A549 (cell line): ENCODE data around the gene GSTCD. TPM values are rescaled to one million over a fixed set of nuclear protein-coding genes. Genes with fewer than 3 reads are reported as not detected.

Source experiments
- ATAC-seq, 2 experiments: fragments of 200-7000 bp in 1 of 2; fragments of >200 bp in 1 of 2; cut with Nextera tagmentation in 1 of 2; cut with Tn5 transposase in 1 of 2; 3 replicates each; pipeline versions ENCODE4 v1.8.0 to v1.9.1; 2018 to 2020; ENCODE audit warnings: mild to moderate bottlenecking in 1 of 2, moderate library complexity in 1 of 2
- CTCF ChIA-PET: fragments of 300-600 bp; sonication (Branson Sonifier 250); formaldehyde crosslinking; extraction: SDS; loops from one replicate; lab custom pipeline; 2021; ENCODE audit warnings: antibody characterized with exemption, inconsistent platforms; lab: Yijun Ruan, JAX
- POLR2A ChIA-PET: fragments of 350-600 bp; formaldehyde crosslinking; extraction: SDS; loops from one replicate; lab custom pipeline; 2021; ENCODE audit warnings: antibody characterized with exemption, inconsistent platforms; lab: Yijun Ruan, JAX
- DNase-seq, 2 experiments: peaks; one replicate each; pipeline versions ENCODE4 v3.0.0 to v3.0.0-alpha.2; 2011 to 2016; ENCODE audit warnings: low read depth in 1 of 2, low spot score in 1 of 2
- FAIRE-seq: peaks from 2 replicates; lab custom pipeline; 2011; peaks lifted over from hg19 to GRCh38; lab: Jason Lieb, UNC
- H3K27ac ChIP-seq, 2 experiments: fragments of >200 bp; sonication (Bioruptor Twin); formaldehyde crosslinking; 3 replicates each; pipeline ENCODE4 v1.5.1; 2016 to 2017
- H3K4me1 ChIP-seq: fragments of >200 bp; sonication (Bioruptor Twin); formaldehyde crosslinking; 3 replicates; pipeline ENCODE4 v1.6.1; 2016
- H3K4me2 ChIP-seq: fragments of >200 bp; sonication (Bioruptor Twin); formaldehyde crosslinking; 3 replicates; pipeline ENCODE4 v1.6.1; 2016
- H3K4me3 ChIP-seq: fragments of >200 bp; sonication (Bioruptor Twin); formaldehyde crosslinking; 3 replicates; pipeline ENCODE4 v1.5.1; 2016
- H3K9me3 ChIP-seq: fragments of >200 bp; sonication (Bioruptor Twin); formaldehyde crosslinking; 3 replicates; pipeline ENCODE4 v1.6.1; 2016
- CEBPB ChIP-seq, 2 experiments: fragments of >200 bp in 1 of 2; sonication (Bioruptor Twin) in 1 of 2; formaldehyde crosslinking in 1 of 2; IDR thresholded peaks; 2 replicates each; pipeline ENCODE4 v1.6.1; 2012 to 2016
- CHD2 ChIP-seq: fragments of 150-350 bp; IDR thresholded peaks from 2 replicates; pipeline ENCODE4 v1.6.1; 2014; ENCODE audit warnings: low read length; ENCODE audit not compliant: partially characterized antibody
- CHD4 ChIP-seq: fragments of 200-600 bp; sonication (generic); IDR thresholded peaks from 2 replicates; pipeline ENCODE4 v1.6.1; 2016; ENCODE audit warnings: antibody characterized with exemption, mild to moderate bottlenecking, borderline replicate concordance
- EHF ChIP-seq: fragments of 250-450 bp; sonication (Bioruptor Pico); IDR thresholded peaks from 2 replicates; pipeline ENCODE4 v1.5.0; 2020; ENCODE audit warnings: mild to moderate bottlenecking
- EHMT2 ChIP-seq: fragments of 200-600 bp; sonication (generic); IDR thresholded peaks from 2 replicates; pipeline ENCODE4 v1.6.1; 2016; ENCODE audit warnings: antibody characterized with exemption, low read depth, mild to moderate bottlenecking, moderate library complexity
- GATA3 ChIP-seq: IDR thresholded peaks from 2 replicates; pipeline ENCODE4 v1.6.1; 2012; ENCODE audit warnings: borderline replicate concordance
- HDAC2 ChIP-seq: fragments of 200-600 bp; sonication (generic); IDR thresholded peaks from 2 replicates; pipeline ENCODE4 v1.6.1; 2016
- HEYL ChIP-seq: fragments of 250-450 bp; sonication (Bioruptor Pico); IDR thresholded peaks from 2 replicates; pipeline ENCODE4 v1.8.0; 2021; ENCODE audit warnings: mild to moderate bottlenecking, moderate library complexity
- HOXB5 ChIP-seq: fragments of 250-450 bp; sonication (Bioruptor Pico); IDR thresholded peaks from 2 replicates; pipeline ENCODE4 v1.5.0; 2020; ENCODE audit warnings: mild to moderate bottlenecking, moderate library complexity
- JUN ChIP-seq, 2 experiments: fragments of >200 bp; sonication (Bioruptor Twin); formaldehyde crosslinking; IDR thresholded peaks; 2 replicates in 1 of 2; 3 replicates in 1 of 2; pipeline ENCODE4 v1.6.1; 2016 to 2017
- JUNB ChIP-seq: fragments of >200 bp; sonication (Bioruptor Twin); formaldehyde crosslinking; IDR thresholded peaks from 2 replicates; pipeline ENCODE4 v1.6.1; 2016
- KDM1A ChIP-seq: fragments of 200-600 bp; sonication (generic); IDR thresholded peaks from 2 replicates; pipeline ENCODE4 v1.6.1; 2016; ENCODE audit warnings: low read depth, mild to moderate bottlenecking
- KDM5A ChIP-seq: fragments of 200-600 bp; sonication (generic); IDR thresholded peaks from 2 replicates; pipeline ENCODE4 v1.6.1; 2016; ENCODE audit warnings: antibody characterized with exemption, mild to moderate bottlenecking
- MAFK ChIP-seq: fragments of 450-650 bp; IDR thresholded peaks from 2 replicates; pipeline ENCODE4 v1.6.1; 2014; ENCODE audit not compliant: partially characterized antibody
- MAZ ChIP-seq: fragments of 150-350 bp; IDR thresholded peaks from 2 replicates; pipeline ENCODE4 v1.6.1; 2014; ENCODE audit warnings: antibody characterized with exemption, low read depth, low read length, borderline replicate concordance
- MYC ChIP-seq: IDR thresholded peaks from 2 replicates; pipeline ENCODE4 v1.6.1; 2012; ENCODE audit warnings: mild to moderate bottlenecking, inconsistent platforms, low read length, improper control_type of control experiment, borderline replicate concordance
- NR3C1 ChIP-seq: fragments of >200 bp; sonication (Bioruptor Twin); formaldehyde crosslinking; IDR thresholded peaks from 3 replicates; pipeline ENCODE4 v1.6.1; 2017
- PHF8 ChIP-seq: fragments of 200-600 bp; sonication (generic); IDR thresholded peaks from 2 replicates; pipeline ENCODE4 v1.6.1; 2016; ENCODE audit warnings: low read depth, mild to moderate bottlenecking, antibody characterized with exemption, moderate library complexity, borderline replicate concordance
- POLR2A ChIP-seq: IDR thresholded peaks from 2 replicates; pipeline ENCODE4 v1.6.1; 2012; ENCODE audit warnings: mild to moderate bottlenecking, low read length
- RNF2 ChIP-seq: fragments of 200-600 bp; sonication (generic); IDR thresholded peaks from 2 replicates; pipeline ENCODE4 v1.6.1; 2016; ENCODE audit warnings: low read depth, mild to moderate bottlenecking, antibody characterized with exemption, moderate library complexity, borderline replicate concordance
- TFCP2L1 ChIP-seq: fragments of 250-450 bp; sonication (Bioruptor Pico); IDR thresholded peaks from 2 replicates; pipeline ENCODE4 v1.5.0; 2021; ENCODE audit warnings: mild to moderate bottlenecking
- ZC3H11A ChIP-seq: fragments of 450-650 bp; IDR thresholded peaks from 2 replicates; pipeline ENCODE4 v1.6.1; 2014; ENCODE audit warnings: antibody characterized with exemption, mild to moderate bottlenecking
- ZSCAN20 ChIP-seq: fragments of 250-450 bp; sonication (Bioruptor Pico); IDR thresholded peaks from 2 replicates; pipeline ENCODE4 v1.8.0; 2022; ENCODE audit warnings: mild to moderate bottlenecking, moderate library complexity
- WGBS: methylation state at CpG from one replicate; pipeline ENCODE4 v1.1.6; 2017; ENCODE audit errors: missing lambda C conversion rate; 5-methylcytosine and 5-hydroxymethylcytosine counted together
- polyA minus RNA-seq: library from RNA; depleted of rRNA, polyadenylated mRNA; stranded (reverse); fragments of >200 nt; gene quantifications from 2 replicates; pipeline ENCODE4 v1.2.3, GENCODE V29; 2011; rRNA and poly(A)+ RNA removed
- polyA plus RNA-seq, 4 experiments: library from polyadenylated mRNA; depleted of rRNA in 3 of 4; stranded (reverse); fragments of >200 nt; fragmentation: RNase III in 1 of 4; extraction: RNeasy Plus Mini Kit Qiagen cat#74134 plus additional on column Dnase treatment in 1 of 4; gene quantifications; 2 replicates in 3 of 4; 3 replicates in 1 of 4; pipeline ENCODE4 v1.2.3, GENCODE V29; 2011 to 2017
- TF ChIP-seq, protein P1 (sequence below): IDR thresholded peaks from 2 replicates; pipeline ENCODE4 v1.6.1; 2012
- TF ChIP-seq, protein P2 (sequence below): fragments of >200 bp; sonication (Bioruptor Twin); formaldehyde crosslinking; IDR thresholded peaks from 3 replicates; pipeline ENCODE4 v1.6.1; 2016
- TF ChIP-seq, protein P3 (sequence below): IDR thresholded peaks from 2 replicates; pipeline ENCODE4 v1.6.1; 2012; ENCODE audit warnings: low read depth, borderline replicate concordance
- TF ChIP-seq, protein P4 (sequence below): IDR thresholded peaks from 2 replicates; pipeline ENCODE4 v1.6.1; 2012
- TF ChIP-seq, protein P5 (sequence below): fragments of >200 bp; sonication (Bioruptor Twin); formaldehyde crosslinking; IDR thresholded peaks from 3 replicates; pipeline ENCODE4 v1.5.1; 2016
- TF ChIP-seq, protein P6 (sequence below): fragments of 150-350 bp; IDR thresholded peaks from 2 replicates; pipeline ENCODE4 v1.6.1; 2014; ENCODE audit warnings: low read depth, mild to moderate bottlenecking, low read length

Gene GSTCD, protein sequence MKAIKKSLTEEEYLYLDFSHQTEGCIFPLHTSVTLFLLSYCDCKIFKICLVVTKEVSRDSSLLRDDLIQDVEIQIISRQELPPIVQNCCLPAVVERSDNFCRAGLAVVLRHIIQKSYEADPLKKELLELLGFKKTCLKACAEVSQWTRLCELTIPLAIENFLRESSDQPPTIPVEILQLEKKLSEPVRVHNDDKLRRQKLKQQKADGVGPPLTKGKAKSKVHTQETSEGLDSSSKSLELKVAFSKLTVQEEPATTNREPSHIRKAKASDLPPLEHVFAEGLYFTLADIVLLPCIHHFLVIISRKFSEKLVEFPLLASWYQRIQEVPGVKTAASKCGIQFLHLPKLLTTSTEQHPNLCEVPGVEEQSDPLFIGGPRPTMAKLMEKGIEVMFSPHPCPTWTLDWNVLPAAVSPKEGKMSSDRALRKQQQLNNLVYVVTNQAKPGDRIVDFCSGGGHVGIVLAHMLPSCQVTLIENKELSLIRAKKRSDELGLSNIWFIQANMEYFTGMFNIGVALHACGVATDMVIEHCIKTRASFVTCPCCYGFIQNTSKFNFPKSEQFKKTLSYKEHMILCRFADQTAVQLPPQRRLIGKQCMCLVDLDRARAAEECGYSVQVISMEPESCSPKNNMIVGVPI
- polyA plus RNA-seq (2011; rRNA removed) = 22.9 and 28.7 TPM in 2 replicates
- polyA plus RNA-seq (2012; cell fraction: cytosol; rRNA removed) = 4.3 and 5.4 TPM in 2 replicates
- polyA plus RNA-seq (2012; cell fraction: nucleus; rRNA removed) = 2.3 and 2.8 TPM in 2 replicates
- polyA plus RNA-seq (2017; fragmentation: RNase III; extraction: RNeasy Plus Mini Kit Qiagen cat#74134 plus additional on column Dnase treatment) = 9.0 to 10.0 TPM (median 9.1 TPM) in 3 replicates
- polyA minus RNA-seq = 10.7 and 11.5 TPM in 2 replicates

DNA sequence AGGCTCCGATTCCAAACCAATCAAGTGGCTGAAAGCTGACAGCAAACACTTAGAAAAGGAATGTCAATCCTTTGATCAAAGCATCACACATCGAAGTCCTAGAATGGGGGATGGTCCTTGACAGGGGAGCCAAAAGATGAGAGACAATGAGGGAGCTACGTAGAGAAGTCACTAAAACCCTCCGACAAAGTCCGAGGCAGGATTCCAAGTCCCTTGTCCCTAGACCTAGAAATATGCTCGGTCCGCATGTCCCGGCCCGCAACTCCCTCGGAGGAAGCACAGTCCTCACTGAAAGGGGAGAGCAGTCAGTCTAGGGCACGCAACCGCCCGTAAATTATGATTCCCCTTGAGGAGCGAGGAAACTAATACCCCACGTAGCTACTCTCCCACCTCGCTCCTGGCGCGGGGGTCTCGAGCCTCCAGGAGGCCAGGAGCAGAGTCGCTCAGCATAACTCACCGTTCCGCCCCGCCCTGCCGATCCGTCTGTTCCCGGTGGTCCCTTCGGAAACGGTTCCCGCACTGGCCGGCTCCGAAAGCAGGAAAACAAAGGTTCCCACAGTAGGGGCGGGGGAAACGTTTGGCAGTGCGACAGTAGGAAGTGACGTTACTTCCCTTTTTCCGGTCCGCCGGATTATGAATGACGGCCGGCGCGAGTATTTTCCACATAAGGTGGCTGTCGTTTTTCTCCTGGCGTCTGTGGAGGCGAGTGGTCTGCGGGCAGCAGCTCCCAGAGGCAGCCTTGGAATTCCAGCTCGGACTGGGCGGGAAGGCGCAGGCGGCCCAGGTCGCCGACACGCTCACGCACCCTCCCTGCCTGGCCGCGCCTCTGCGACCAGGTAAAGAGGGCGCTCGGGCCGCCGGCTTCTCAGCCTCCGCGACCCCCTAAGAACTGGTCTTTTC is at the start of gene GSTCD, which contains the start of gene INTS12:
GSTCD (plus strand) TSS at position 604 of the 900 bp plus-strand sequence. CDS start 8,830 bp downstream, outside the sequence.
INTS12 (minus strand) TSS at position 509 of the 900 bp plus-strand sequence. CDS start 8,684 bp downstream, outside the sequence.
- ATAC-seq (peak; percentile 96), DNase-seq (peak; percentile 63 to 92), FAIRE-seq (no peak)
- TF ChIP-seq, protein P1, sequence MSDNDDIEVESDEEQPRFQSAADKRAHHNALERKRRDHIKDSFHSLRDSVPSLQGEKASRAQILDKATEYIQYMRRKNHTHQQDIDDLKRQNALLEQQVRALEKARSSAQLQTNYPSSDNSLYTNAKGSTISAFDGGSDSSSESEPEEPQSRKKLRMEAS = peak; percentile 86
- TF ChIP-seq KDM1A (no peak), KDM5A (peak; percentile 70; the same call in 1 of the 2 replicates), POLR2A (peak; percentile 71), ZC3H11A (no peak), EHMT2 (no peak), ZSCAN20 (CRISPR knock-in tag) (no peak), MYC (peak; percentile 76; the same call in 1 of the 2 replicates), MAZ (peak; percentile 90; the same call in 1 of the 2 replicates), RNF2 (no peak), MAFK (no peak), CHD2 (peak; percentile 42), HOXB5 (CRISPR knock-in tag) (no peak), HEYL (CRISPR knock-in tag) (no peak), HDAC2 (no peak), PHF8 (peak; percentile 53), CHD4 (no peak), EHF (peak; percentile 13; the same call in 1 of the 2 replicates), GATA3 (no peak; the same call in 1 of the 2 replicates), NR3C1 (no peak), JUN (IDR thresholded peaks at IDR 0.05) (peak; percentile 72 to 83; a peak in 4 of 5 replicates), JUNB (no peak), CEBPB (IDR thresholded peaks at IDR 0.05) (0 out of 4 replicates have a peak, but pooled peaks of 1 of the 2 experiments have one; percentile 19), TFCP2L1 (CRISPR knock-in tag) (no peak)
- TF ChIP-seq, protein P2, sequence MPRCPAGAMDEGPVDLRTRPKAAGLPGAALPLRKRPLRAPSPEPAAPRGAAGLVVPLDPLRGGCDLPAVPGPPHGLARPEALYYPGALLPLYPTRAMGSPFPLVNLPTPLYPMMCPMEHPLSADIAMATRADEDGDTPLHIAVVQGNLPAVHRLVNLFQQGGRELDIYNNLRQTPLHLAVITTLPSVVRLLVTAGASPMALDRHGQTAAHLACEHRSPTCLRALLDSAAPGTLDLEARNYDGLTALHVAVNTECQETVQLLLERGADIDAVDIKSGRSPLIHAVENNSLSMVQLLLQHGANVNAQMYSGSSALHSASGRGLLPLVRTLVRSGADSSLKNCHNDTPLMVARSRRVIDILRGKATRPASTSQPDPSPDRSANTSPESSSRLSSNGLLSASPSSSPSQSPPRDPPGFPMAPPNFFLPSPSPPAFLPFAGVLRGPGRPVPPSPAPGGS = peak; percentile 73
- TF ChIP-seq, protein P3, sequence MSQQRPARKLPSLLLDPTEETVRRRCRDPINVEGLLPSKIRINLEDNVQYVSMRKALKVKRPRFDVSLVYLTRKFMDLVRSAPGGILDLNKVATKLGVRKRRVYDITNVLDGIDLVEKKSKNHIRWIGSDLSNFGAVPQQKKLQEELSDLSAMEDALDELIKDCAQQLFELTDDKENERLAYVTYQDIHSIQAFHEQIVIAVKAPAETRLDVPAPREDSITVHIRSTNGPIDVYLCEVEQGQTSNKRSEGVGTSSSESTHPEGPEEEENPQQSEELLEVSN = no peak
- TF ChIP-seq, protein P4, sequence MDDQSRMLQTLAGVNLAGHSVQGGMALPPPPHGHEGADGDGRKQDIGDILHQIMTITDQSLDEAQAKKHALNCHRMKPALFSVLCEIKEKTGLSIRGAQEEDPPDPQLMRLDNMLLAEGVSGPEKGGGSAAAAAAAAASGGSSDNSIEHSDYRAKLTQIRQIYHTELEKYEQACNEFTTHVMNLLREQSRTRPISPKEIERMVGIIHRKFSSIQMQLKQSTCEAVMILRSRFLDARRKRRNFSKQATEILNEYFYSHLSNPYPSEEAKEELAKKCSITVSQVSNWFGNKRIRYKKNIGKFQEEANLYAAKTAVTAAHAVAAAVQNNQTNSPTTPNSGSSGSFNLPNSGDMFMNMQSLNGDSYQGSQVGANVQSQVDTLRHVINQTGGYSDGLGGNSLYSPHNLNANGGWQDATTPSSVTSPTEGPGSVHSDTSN = peak; percentile 39; the same call in 1 of the 2 replicates
- TF ChIP-seq, protein P5, sequence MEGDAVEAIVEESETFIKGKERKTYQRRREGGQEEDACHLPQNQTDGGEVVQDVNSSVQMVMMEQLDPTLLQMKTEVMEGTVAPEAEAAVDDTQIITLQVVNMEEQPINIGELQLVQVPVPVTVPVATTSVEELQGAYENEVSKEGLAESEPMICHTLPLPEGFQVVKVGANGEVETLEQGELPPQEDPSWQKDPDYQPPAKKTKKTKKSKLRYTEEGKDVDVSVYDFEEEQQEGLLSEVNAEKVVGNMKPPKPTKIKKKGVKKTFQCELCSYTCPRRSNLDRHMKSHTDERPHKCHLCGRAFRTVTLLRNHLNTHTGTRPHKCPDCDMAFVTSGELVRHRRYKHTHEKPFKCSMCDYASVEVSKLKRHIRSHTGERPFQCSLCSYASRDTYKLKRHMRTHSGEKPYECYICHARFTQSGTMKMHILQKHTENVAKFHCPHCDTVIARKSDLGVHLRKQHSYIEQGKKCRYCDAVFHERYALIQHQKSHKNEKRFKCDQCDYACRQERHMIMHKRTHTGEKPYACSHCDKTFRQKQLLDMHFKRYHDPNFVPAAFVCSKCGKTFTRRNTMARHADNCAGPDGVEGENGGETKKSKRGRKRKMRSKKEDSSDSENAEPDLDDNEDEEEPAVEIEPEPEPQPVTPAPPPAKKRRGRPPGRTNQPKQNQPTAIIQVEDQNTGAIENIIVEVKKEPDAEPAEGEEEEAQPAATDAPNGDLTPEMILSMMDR = no peak
- TF ChIP-seq, protein P6, sequence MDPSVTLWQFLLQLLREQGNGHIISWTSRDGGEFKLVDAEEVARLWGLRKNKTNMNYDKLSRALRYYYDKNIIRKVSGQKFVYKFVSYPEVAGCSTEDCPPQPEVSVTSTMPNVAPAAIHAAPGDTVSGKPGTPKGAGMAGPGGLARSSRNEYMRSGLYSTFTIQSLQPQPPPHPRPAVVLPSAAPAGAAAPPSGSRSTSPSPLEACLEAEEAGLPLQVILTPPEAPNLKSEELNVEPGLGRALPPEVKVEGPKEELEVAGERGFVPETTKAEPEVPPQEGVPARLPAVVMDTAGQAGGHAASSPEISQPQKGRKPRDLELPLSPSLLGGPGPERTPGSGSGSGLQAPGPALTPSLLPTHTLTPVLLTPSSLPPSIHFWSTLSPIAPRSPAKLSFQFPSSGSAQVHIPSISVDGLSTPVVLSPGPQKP = no peak
- Histone ChIP-seq H3K27ac (peak within 1 kb of the TSS; percentile 80 to 97), H3K4me1 (peaks cover 21% of the 10 kb centered on the region), H3K4me2 (peak within 1 kb of the TSS; percentile 79), H3K4me3 (peak within 1 kb of the TSS; percentile 84), H3K9me3 (no peaks in the 10 kb centered on the region)
- 0% methylated on average over 25 of the region's 63 CpGs for WGBS
- ChIA-PET CTCF (interaction anchor here (0.8 kb wide), 1 partner anchor 234 kb away, joined by 3 read pairs; the partner anchor contains the start of gene PPA2), POLR2A (no interaction called here)
